Transverse colon (tissue), 4 donors: ENCODE data around the gene PBX1.

Experiments
- EP300 ChIP-seq: sonication (generic); formaldehyde crosslinking; IDR thresholded peaks from one replicate; pipeline ENCODE4 v1.6.1; 2017; ENCODE audit warnings: antibody characterized with exemption, low read depth
- POLR2A ChIP-seq: fragments of 450-650 bp; IDR thresholded peaks from one replicate; pipeline ENCODE4 v1.6.1; 2016; ENCODE audit warnings: antibody characterized with exemption, mild to moderate bottlenecking, moderate library complexity
- POLR2AphosphoS5 ChIP-seq, 3 donors: sonication (generic); formaldehyde crosslinking; IDR thresholded peaks; one replicate each; pipeline ENCODE4 v1.6.1; 2016; ENCODE audit warnings: antibody characterized with exemption in 3 of 3
- TF ChIP-seq, protein P1 (sequence below), 5 experiments: fragments of 200-600 bp in 3 of 5; fragments of 450-650 bp in 2 of 5; sonication (generic) in 3 of 5; IDR thresholded peaks; 1 replicate in 2 of 5; 2 replicates in 3 of 5; pipeline ENCODE4 v1.5.1; 2016 to 2017; ENCODE audit warnings: antibody characterized with exemption in 5 of 5, inconsistent platforms in 3 of 5, mild to moderate bottlenecking in 2 of 5, moderate library complexity in 1 of 5

DNA sequence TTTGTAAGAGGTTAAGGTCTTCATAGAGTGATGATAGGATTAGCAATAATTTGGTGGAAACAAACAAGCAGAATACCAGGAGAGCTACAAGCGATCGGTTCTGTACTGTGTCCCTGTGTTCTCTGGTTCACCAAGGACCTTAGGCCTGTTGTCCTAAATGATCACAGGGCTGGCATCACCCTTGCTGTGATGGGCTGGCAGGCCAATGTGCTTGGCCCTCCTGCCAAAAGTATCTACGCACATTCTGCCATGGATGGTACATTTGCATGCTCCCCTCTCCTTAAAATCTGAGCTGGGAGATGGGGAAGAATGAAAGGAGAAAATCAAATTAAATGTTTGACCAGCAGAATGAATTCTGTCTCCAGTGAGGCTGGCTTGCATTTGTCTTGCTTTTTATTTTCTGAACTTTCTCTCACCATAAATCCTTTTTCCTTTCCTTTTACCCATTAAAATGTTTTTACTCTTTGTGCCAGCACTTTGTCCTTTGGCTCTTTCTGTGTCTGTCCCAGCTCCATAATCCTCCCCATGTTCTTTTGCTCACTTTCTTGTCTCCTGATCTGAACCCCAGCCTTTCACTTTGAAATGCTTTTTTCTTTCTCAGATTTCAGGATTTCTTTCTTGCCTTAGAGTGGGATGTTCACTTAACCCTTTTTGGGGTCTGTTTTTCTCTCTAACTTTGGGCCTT is 51.7 kb downstream of the PBX1 start:
- TF ChIP-seq POLR2AphosphoS5 (IDR thresholded peaks at IDR 0.05) (no peak), EP300 (no peak), POLR2A (no peak)
- TF ChIP-seq, protein P1, sequence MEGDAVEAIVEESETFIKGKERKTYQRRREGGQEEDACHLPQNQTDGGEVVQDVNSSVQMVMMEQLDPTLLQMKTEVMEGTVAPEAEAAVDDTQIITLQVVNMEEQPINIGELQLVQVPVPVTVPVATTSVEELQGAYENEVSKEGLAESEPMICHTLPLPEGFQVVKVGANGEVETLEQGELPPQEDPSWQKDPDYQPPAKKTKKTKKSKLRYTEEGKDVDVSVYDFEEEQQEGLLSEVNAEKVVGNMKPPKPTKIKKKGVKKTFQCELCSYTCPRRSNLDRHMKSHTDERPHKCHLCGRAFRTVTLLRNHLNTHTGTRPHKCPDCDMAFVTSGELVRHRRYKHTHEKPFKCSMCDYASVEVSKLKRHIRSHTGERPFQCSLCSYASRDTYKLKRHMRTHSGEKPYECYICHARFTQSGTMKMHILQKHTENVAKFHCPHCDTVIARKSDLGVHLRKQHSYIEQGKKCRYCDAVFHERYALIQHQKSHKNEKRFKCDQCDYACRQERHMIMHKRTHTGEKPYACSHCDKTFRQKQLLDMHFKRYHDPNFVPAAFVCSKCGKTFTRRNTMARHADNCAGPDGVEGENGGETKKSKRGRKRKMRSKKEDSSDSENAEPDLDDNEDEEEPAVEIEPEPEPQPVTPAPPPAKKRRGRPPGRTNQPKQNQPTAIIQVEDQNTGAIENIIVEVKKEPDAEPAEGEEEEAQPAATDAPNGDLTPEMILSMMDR (IDR thresholded peaks at IDR 0.05): no peak
